NB4 (cell line): ENCODE measurements around the gene VEZF1.

ENCODE experiments used
- DNase-seq: peaks from one replicate; pipeline ENCODE4 v3.0.0; 2010; ENCODE audit warnings: low read depth
- H3K4me3 ChIP-seq: one replicate; pipeline ENCODE4 v1.5.1; 2011; ENCODE audit warnings: mild to moderate bottlenecking, low read depth, low read length, moderate library complexity
- MYC ChIP-seq: IDR thresholded peaks from 2 replicates; pipeline ENCODE4 v1.6.1; 2011; ENCODE audit warnings: low read depth, low read length
- POLR2A ChIP-seq: IDR thresholded peaks from 2 replicates; pipeline ENCODE4 v1.6.1; 2011; ENCODE audit warnings: mild to moderate bottlenecking; ENCODE audit not compliant: insufficient read length; ENCODE audit errors: extremely low read depth
- TF ChIP-seq, protein P1 (sequence below): IDR thresholded peaks from one replicate; pipeline ENCODE4 v1.5.1; 2012; ENCODE audit warnings: low read depth, low read length
- TF ChIP-seq, protein P2 (sequence below): IDR thresholded peaks from 2 replicates; pipeline ENCODE4 v1.6.1; 2011; ENCODE audit warnings: low read depth, low read length

The VEZF1 gene

GRCh38 chr17:57949649-57950048 lies 38.4 kb downstream of the VEZF1 start:
- TF ChIP-seq, protein P1, sequence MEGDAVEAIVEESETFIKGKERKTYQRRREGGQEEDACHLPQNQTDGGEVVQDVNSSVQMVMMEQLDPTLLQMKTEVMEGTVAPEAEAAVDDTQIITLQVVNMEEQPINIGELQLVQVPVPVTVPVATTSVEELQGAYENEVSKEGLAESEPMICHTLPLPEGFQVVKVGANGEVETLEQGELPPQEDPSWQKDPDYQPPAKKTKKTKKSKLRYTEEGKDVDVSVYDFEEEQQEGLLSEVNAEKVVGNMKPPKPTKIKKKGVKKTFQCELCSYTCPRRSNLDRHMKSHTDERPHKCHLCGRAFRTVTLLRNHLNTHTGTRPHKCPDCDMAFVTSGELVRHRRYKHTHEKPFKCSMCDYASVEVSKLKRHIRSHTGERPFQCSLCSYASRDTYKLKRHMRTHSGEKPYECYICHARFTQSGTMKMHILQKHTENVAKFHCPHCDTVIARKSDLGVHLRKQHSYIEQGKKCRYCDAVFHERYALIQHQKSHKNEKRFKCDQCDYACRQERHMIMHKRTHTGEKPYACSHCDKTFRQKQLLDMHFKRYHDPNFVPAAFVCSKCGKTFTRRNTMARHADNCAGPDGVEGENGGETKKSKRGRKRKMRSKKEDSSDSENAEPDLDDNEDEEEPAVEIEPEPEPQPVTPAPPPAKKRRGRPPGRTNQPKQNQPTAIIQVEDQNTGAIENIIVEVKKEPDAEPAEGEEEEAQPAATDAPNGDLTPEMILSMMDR = no peak
- TF ChIP-seq POLR2A (no peak), MYC (no peak)
- TF ChIP-seq, protein P2, sequence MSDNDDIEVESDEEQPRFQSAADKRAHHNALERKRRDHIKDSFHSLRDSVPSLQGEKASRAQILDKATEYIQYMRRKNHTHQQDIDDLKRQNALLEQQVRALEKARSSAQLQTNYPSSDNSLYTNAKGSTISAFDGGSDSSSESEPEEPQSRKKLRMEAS = no peak
- peak; percentile 29 for DNase-seq
- H3K4me3 ChIP-seq = no peak overlapping the region

GRCh38 chr17:57948555-57949420 lies 39.3 kb downstream of the VEZF1 start:
- peak; percentile 63 for DNase-seq
- no peak for TF ChIP-seq POLR2A
- no peak overlapping the region for H3K4me3 ChIP-seq

DNA sequence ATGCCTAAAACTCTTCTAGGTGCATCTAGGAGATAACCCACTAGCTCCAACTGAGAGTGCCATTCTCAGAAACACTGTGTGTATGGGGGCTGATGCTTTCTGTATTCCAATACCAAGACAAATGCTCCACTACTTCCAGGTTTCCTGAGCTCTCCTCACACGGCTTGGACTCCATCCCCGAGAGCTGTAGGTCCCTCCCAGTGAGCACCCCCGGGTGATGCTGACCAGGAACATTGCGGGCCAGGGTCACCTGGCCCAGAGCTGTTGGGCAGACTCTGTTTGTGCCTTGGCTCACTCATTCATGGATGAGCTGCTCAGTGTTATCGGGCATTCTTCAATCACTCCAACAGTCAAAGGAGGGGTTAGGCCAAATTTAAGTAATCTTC lies 39.9 kb downstream of the VEZF1 start:
- TF ChIP-seq, protein P2 = no peak
- TF ChIP-seq MYC (no peak), POLR2A (no peak)
- TF ChIP-seq, protein P1 = no peak
- no peak for DNase-seq
- H3K4me3 ChIP-seq = no peak overlapping the region

DNA sequence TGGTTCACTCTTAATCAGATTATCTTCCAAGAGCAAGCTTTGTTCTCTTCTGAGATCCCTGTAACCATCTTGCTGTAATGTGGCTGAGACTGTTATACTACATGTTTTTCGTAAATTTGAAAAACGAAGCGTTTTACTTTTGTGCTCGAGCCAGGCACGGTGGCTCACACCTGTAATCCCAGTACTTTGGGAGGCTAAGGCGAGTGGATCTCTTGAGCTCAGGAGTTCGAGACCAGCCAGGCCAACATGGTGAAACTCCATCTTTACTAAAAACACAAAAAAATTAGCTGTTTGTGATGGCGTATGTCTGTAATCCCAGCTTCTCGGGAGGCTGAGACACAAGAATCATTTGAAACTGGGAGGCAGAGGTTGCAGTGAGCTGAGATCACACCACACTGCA lies 40.7 kb downstream of the VEZF1 start:
- H3K4me3 ChIP-seq = no peak overlapping the region
- no peak for DNase-seq
- TF ChIP-seq, protein P1 = no peak
- TF ChIP-seq, protein P2 = no peak
- TF ChIP-seq MYC (no peak), POLR2A (no peak)

- peak; percentile 88 for DNase-seq
- no peak for TF ChIP-seq POLR2A
- TF ChIP-seq MYC = no peak
- TF ChIP-seq, protein P1 = no peak
- TF ChIP-seq, protein P2 = no peak; the same call in 1 of the 2 replicates
- H3K4me3 ChIP-seq = no peak overlapping the region
Measured at GRCh38 chr17:57946798-57947358, 41.2 kb downstream of the VEZF1 start.

- no peak overlapping the region for H3K4me3 ChIP-seq
- TF ChIP-seq, protein P2 = no peak
- TF ChIP-seq, protein P1 = no peak
- TF ChIP-seq POLR2A (no peak), MYC (no peak)
- DNase-seq = no peak
Measured at GRCh38 chr17:57945996-57946797, 41.9 kb downstream of the VEZF1 start.
